A673 (cell line): ENCODE results near the gene SIRPA.

Experiments
- EZH2 ChIP-seq: fragments of 200-600 bp; sonication (generic); IDR thresholded peaks from 2 replicates; pipeline ENCODE4 v1.6.1; 2017; ENCODE audit warnings: borderline replicate concordance, low read depth, mild to moderate bottlenecking, mixed read lengths, antibody characterized with exemption, low read length; ENCODE audit not compliant: poor library complexity, severe bottlenecking
- TF ChIP-seq, protein P1 (sequence below): fragments of 300-800, 200-600 bp; sonication (generic); conservative IDR thresholded peaks from 2 replicates; pipeline ENCODE4 v1.5.1; 2017; ENCODE audit warnings: low read depth, mild to moderate bottlenecking, antibody characterized with exemption, low read length, moderate library complexity, mixed read lengths

DNA sequence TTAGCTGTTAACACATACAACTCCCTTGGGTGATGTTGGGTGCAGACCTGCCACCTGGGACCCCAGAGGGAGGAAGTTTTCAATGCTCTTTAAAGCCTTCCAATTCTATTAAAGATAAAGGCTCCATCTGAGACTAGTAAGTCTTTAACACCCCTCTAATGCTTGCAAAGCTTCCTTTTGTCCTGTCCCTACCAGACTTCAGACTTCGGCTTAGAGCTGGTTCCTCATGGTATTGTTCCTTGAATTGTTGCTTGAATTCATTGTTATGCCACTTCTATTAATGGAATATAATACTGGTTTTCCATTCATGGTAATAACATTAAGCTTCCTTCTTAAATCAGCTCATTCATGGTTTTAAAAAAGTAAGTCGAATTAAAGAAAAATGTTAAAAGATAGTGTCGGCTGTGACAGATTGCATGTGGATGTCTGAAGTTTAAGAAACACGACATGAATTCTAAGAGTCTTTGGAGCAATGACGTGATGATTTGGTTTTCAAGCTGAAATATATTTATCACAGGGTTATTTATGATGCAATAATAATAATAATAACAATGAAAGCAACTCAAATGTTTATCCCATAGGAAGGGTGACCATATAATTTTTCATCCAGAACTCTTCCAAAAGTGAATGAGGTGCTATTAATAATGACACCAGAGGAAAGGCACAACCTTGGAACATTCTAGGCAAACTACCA lies 76.8 kb downstream of the SIRPA start:
- TF ChIP-seq, protein P1, sequence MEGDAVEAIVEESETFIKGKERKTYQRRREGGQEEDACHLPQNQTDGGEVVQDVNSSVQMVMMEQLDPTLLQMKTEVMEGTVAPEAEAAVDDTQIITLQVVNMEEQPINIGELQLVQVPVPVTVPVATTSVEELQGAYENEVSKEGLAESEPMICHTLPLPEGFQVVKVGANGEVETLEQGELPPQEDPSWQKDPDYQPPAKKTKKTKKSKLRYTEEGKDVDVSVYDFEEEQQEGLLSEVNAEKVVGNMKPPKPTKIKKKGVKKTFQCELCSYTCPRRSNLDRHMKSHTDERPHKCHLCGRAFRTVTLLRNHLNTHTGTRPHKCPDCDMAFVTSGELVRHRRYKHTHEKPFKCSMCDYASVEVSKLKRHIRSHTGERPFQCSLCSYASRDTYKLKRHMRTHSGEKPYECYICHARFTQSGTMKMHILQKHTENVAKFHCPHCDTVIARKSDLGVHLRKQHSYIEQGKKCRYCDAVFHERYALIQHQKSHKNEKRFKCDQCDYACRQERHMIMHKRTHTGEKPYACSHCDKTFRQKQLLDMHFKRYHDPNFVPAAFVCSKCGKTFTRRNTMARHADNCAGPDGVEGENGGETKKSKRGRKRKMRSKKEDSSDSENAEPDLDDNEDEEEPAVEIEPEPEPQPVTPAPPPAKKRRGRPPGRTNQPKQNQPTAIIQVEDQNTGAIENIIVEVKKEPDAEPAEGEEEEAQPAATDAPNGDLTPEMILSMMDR = no peak
- no peak for TF ChIP-seq EZH2
